GM23248 (cell line): Measurements from ENCODE around the gene TMEM174. TPM values are rescaled to one million over a fixed set of nuclear protein-coding genes. Genes with fewer than 3 reads are reported as not detected.

Experiments used
- DNase-seq: peaks from one replicate; pipeline ENCODE4 v3.0.0-alpha.2; 2015
- H2AFZ ChIP-seq: fragments of 200-600 bp; sonication (generic); 2 replicates; pipeline ENCODE4 v1.6.1; 2016; ENCODE audit warnings: antibody characterized with exemption
- H3F3A ChIP-seq: fragments of 200-600 bp; sonication (generic); 2 replicates; pipeline ENCODE4 v1.6.1; 2016; ENCODE audit warnings: mild to moderate bottlenecking, antibody characterized with exemption, mixed run types; ENCODE audit not compliant: insufficient read depth
- H3K27ac ChIP-seq: fragments of 200-600 bp; sonication (generic); 2 replicates; pipeline ENCODE4 v1.5.1; 2016; ENCODE audit warnings: mild to moderate bottlenecking
- H3K27me3 ChIP-seq: fragments of 200-600 bp; sonication (generic); replicated peaks from 2 replicates; pipeline ENCODE4 v1.6.1; 2016; ENCODE audit warnings: mild to moderate bottlenecking; ENCODE audit not compliant: insufficient read depth
- H3K36me3 ChIP-seq: fragments of 200-600 bp; sonication (generic); 2 replicates; pipeline ENCODE4 v1.6.1; 2016; ENCODE audit warnings: low read depth, mild to moderate bottlenecking
- H3K4me1 ChIP-seq: fragments of 200-600 bp; sonication (generic); 2 replicates; pipeline ENCODE4 v1.6.1; 2016; ENCODE audit warnings: mild to moderate bottlenecking; ENCODE audit not compliant: insufficient read depth
- H3K4me2 ChIP-seq: fragments of 200-600 bp; sonication (generic); one replicate; pipeline ENCODE4 v1.6.1; 2016; ENCODE audit warnings: mild to moderate bottlenecking; ENCODE audit not compliant: unreplicated experiment
- H3K4me3 ChIP-seq: fragments of 200-600 bp; sonication (generic); 2 replicates; pipeline ENCODE4 v1.5.1; 2016; ENCODE audit warnings: mild to moderate bottlenecking
- H3K79me2 ChIP-seq: fragments of 200-600 bp; sonication (generic); 2 replicates; pipeline ENCODE4 v1.6.1; 2016; ENCODE audit warnings: mild to moderate bottlenecking; ENCODE audit not compliant: insufficient read depth
- H3K9ac ChIP-seq: fragments of 200-600 bp; sonication (generic); 2 replicates; pipeline ENCODE4 v1.6.1; 2016; ENCODE audit warnings: mild to moderate bottlenecking
- H3K9me2 ChIP-seq: fragments of 200-600 bp; sonication (generic); 2 replicates; pipeline ENCODE4 v1.6.1; 2016; ENCODE audit warnings: mixed run types, mild to moderate bottlenecking, moderate library complexity; ENCODE audit not compliant: insufficient read depth
- H3K9me3 ChIP-seq: fragments of 200-600 bp; sonication (generic); one replicate; pipeline ENCODE4 v1.6.1; 2017; ENCODE audit warnings: low read depth
- H4K20me1 ChIP-seq: fragments of 200-600 bp; sonication (generic); 2 replicates; pipeline ENCODE4 v1.6.0; 2016; ENCODE audit not compliant: insufficient read depth
- EZH2 ChIP-seq: fragments of 200-600 bp; sonication (generic); IDR thresholded peaks from 2 replicates; pipeline ENCODE4 v1.6.1; 2018; ENCODE audit warnings: antibody characterized with exemption, mild to moderate bottlenecking; ENCODE audit not compliant: insufficient read depth, poor library complexity, severe bottlenecking
- EZH2phosphoT487 ChIP-seq: fragments of 200-600 bp; sonication (generic); IDR thresholded peaks from 2 replicates; pipeline ENCODE4 v1.6.1; 2018; ENCODE audit warnings: antibody characterized with exemption, moderate library complexity, mild to moderate bottlenecking, low read depth; ENCODE audit not compliant: insufficient read depth
- WGBS, 2 experiments: methylation state at CpG; one replicate each; pipeline ENCODE4 v1.1.6; 2015 to 2017; ENCODE audit warnings: low lambda C conversion rate in 2 of 2, low coverage in 1 of 2; ENCODE audit errors: missing lambda C conversion rate in 2 of 2; 5-methylcytosine and 5-hydroxymethylcytosine counted together
- in situ Hi-C: fragments of 300-500 bp; cut with MboI; formaldehyde crosslinking; loops from 2 replicates; pipeline ENCODE4 v1.15.0; 2020
- polyA plus RNA-seq: library from polyadenylated mRNA; unstranded; fragments of >200 nt; fragmentation: Nextera tagmentation; extraction: Ambion mirVana; gene quantifications from 2 replicates; pipeline ENCODE4 v1.2.1, GENCODE V29; 2016
- total RNA-seq: library from RNA; depleted of rRNA; stranded (reverse); fragments of >200 nt; shearing (Covaris generic); gene quantifications from 2 replicates; pipeline ENCODE4 v1.2.3, GENCODE V29; 2014

Gene TMEM174
- total and polyA plus RNA-seq, 2 experiments from 2014 or later = not detected

GRCh38 chr5:73130811-73131210 lies 42.2 kb upstream of the TMEM174 start:
- TF ChIP-seq EZH2phosphoT487 = no peak
- TF ChIP-seq EZH2 = no peak
- Histone ChIP-seq H3K9me2 (no peaks in the 10 kb centered on the region), H3K79me2 (no peaks in the 10 kb centered on the region), H3K4me1 (no peaks in the 10 kb centered on the region), H3K4me2 (no peak overlapping the region), H3K27ac (no peak overlapping the region), H3K9me3 (no peaks in the 10 kb centered on the region), H3K27me3 (no peaks in the 10 kb centered on the region), H3F3A (no peaks in the 10 kb centered on the region), H3K4me3 (no peak overlapping the region), H3K9ac (no peak overlapping the region), H3K36me3 (no peaks in the 10 kb centered on the region), H2AFZ (no peak overlapping the region), H4K20me1 (no peaks in the 10 kb centered on the region)
- WGBS, 2 experiments = 90 to 97% methylated on average over 1 of the region's 1 CpG
- no peak for DNase-seq
- in situ Hi-C loops = no loop called here

GRCh38 chr5:73131711-73132425 lies 41.1 kb upstream of the TMEM174 start:
- Histone ChIP-seq H3K9me3 (no peaks in the 10 kb centered on the region), H3K9ac (no peak overlapping the region), H2AFZ (no peak overlapping the region), H3K9me2 (no peaks in the 10 kb centered on the region), H4K20me1 (no peaks in the 10 kb centered on the region), H3K4me1 (no peaks in the 10 kb centered on the region), H3K4me2 (no peak overlapping the region), H3K79me2 (no peaks in the 10 kb centered on the region), H3K27me3 (no peaks in the 10 kb centered on the region), H3F3A (no peaks in the 10 kb centered on the region), H3K4me3 (no peak overlapping the region), H3K27ac (no peak overlapping the region), H3K36me3 (no peaks in the 10 kb centered on the region)
- in situ Hi-C loops = no loop called here
- no peak for DNase-seq
- TF ChIP-seq EZH2 (no peak), EZH2phosphoT487 (no peak)
- WGBS, 2 experiments = 65 to 69% methylated on average over 3 of the region's 3 CpGs

GRCh38 chr5:73132759-73133158 lies 40.2 kb upstream of the TMEM174 start:
- no peak for TF ChIP-seq EZH2phosphoT487
- TF ChIP-seq EZH2 = no peak
- H3F3A ChIP-seq = no peaks in the 10 kb centered on the region
- no peaks in the 10 kb centered on the region for H3K9me3 ChIP-seq
- no peaks in the 10 kb centered on the region for H3K27me3 ChIP-seq
- DNase-seq = no peak
- H3K9me2 ChIP-seq = no peaks in the 10 kb centered on the region
- H3K27ac ChIP-seq = no peak overlapping the region
- H3K9ac ChIP-seq = no peak overlapping the region
- in situ Hi-C loops = no loop called here
- H4K20me1 ChIP-seq = no peaks in the 10 kb centered on the region
- H3K36me3 ChIP-seq = no peaks in the 10 kb centered on the region
- H3K79me2 ChIP-seq = no peaks in the 10 kb centered on the region
- no peak overlapping the region for H2AFZ ChIP-seq
- no peak overlapping the region for H3K4me3 ChIP-seq
- 88 to 96% methylated on average over 2 of the region's 2 CpGs for WGBS, 2 experiments
- H3K4me2 ChIP-seq = no peak overlapping the region
- no peaks in the 10 kb centered on the region for H3K4me1 ChIP-seq

DNA sequence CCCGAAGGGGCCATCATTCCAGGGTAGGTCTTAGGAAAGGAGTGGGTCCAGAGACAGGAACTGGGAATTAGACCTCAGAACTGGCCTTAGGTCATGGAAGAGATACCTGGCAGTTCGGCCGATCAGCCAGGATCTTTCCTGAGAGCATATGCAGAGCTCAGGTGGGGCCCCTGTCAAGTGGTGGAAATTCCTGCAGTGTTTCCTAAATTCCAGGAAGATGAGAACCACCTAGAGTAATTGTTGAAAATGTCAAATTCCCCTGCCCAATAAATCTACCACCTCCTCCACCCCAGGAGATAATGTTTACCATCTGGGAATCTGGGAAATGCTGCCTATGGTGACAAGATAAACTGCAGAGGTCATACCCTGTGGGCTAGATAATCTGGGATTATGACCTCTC lies 38.0 kb upstream of the TMEM174 start:
- no peaks in the 10 kb centered on the region for H3K27me3 ChIP-seq
- H3K4me1 ChIP-seq = no peaks in the 10 kb centered on the region
- TF ChIP-seq EZH2phosphoT487 = no peak
- TF ChIP-seq EZH2 = no peak
- no peaks in the 10 kb centered on the region for H4K20me1 ChIP-seq
- H3F3A ChIP-seq = no peaks in the 10 kb centered on the region
- no peak overlapping the region for H3K4me3 ChIP-seq
- WGBS, 2 experiments = 93 to 96% methylated on average over 3 of the region's 3 CpGs
- no peak overlapping the region for H3K9ac ChIP-seq
- no peaks in the 10 kb centered on the region for H3K9me2 ChIP-seq
- no peak overlapping the region for H3K4me2 ChIP-seq
- H3K36me3 ChIP-seq = no peaks in the 10 kb centered on the region
- H3K79me2 ChIP-seq = no peaks in the 10 kb centered on the region
- no peak overlapping the region for H3K27ac ChIP-seq
- DNase-seq = no peak
- no peak overlapping the region for H2AFZ ChIP-seq
- in situ Hi-C loops = no loop called here
- no peaks in the 10 kb centered on the region for H3K9me3 ChIP-seq
